ENCODE data around the gene RSPO1.

- TF ChIP-seq POLR2A (IDR thresholded peaks at IDR 0.05), result no peak
- TF ChIP-seq CTCF (IDR thresholded peaks at IDR 0.05), result no peak
- TF ChIP-seq EP300 (IDR thresholded peaks at IDR 0.05), result no peak
Measured at GRCh38 chr1:37653906-37654305, 19.2 kb upstream of the RSPO1 start.

Data from ovary (tissue), 3 donors.